Fibroblast of gingiva (primary cell): ENCODE results near the gene RSPO4.

Experiments used
- DNase-seq: peaks from one replicate; pipeline ENCODE4 v3.0.0-alpha.2; 2011; ENCODE audit warnings: low read depth

Gene RSPO4

GRCh38 chr20:967796-968742, 34.0 kb downstream of the RSPO4 start:
- DNase-seq: peak; percentile 36

GRCh38 chr20:965956-966355, 36.2 kb downstream of the RSPO4 start:
- no peak for DNase-seq

GRCh38 chr20:963795-964194, 38.3 kb downstream of the RSPO4 start:
- no peak for DNase-seq

GRCh38 chr20:962683-963082, 39.4 kb downstream of the RSPO4 start:
- DNase-seq: no peak

- no peak for DNase-seq
Observed at GRCh38 chr20:962223-962622, 39.9 kb downstream of the RSPO4 start.

GRCh38 chr20:961768-962167, 40.3 kb downstream of the RSPO4 start:
- DNase-seq: no peak

- no peak for DNase-seq
Observed at GRCh38 chr20:959996-960615, 42.0 kb downstream of the RSPO4 start.

- no peak for DNase-seq
Observed at GRCh38 chr20:958936-959815, 42.9 kb downstream of the RSPO4 start.

GRCh38 chr20:957544-957943, 44.6 kb downstream of the RSPO4 start:
- DNase-seq: no peak

GRCh38 chr20:956330-956951, 45.7 kb downstream of the RSPO4 start:
- DNase-seq: peak; percentile 43

GRCh38 chr20:955656-956055, 46.5 kb downstream of the RSPO4 start:
- DNase-seq: no peak

GRCh38 chr20:955111-955510, 47.0 kb downstream of the RSPO4 start:
- DNase-seq: no peak

- DNase-seq: peak; percentile 12
Observed at GRCh38 chr20:953742-954141, 48.4 kb downstream of the RSPO4 start.

- no peak for DNase-seq
Observed at GRCh38 chr20:952196-952795, 49.8 kb downstream of the RSPO4 start.

GRCh38 chr20:951384-952169, 50.5 kb downstream of the RSPO4 start:
- DNase-seq: no peak

- no peak for DNase-seq
Observed at GRCh38 chr20:949717-950116, 52.4 kb downstream of the RSPO4 start.

- no peak for DNase-seq
Observed at GRCh38 chr20:946826-947225, 55.3 kb downstream of the RSPO4 start.

GRCh38 chr20:945841-946240, 56.3 kb downstream of the RSPO4 start:
- no peak for DNase-seq

- no peak for DNase-seq
Observed at GRCh38 chr20:944774-945410, 57.2 kb downstream of the RSPO4 start.

GRCh38 chr20:944148-944547, 58.0 kb downstream of the RSPO4 start:
- DNase-seq: no peak
